OCI-LY7 (cell line): ENCODE results near the gene ZNF593. TPM values are rescaled to one million over a fixed set of nuclear protein-coding genes. Genes with fewer than 3 reads are reported as not detected.

Experiments
- BruUV-seq: library from RNA; stranded (reverse); fragments of 400-500 nt; replicated peaks from 2 replicates; lab custom pipeline; 2021; lab: Mats Ljungman, UMichigan
- CTCF ChIA-PET: fragments of 300-600 bp; sonication (Branson Sonifier 250); formaldehyde crosslinking; loops from one replicate; lab custom pipeline; 2022; ENCODE audit warnings: antibody characterized with exemption; ENCODE audit not compliant: unreplicated experiment; lab: Charles Lee
- POLR2A ChIA-PET: fragments of 300-600 bp; sonication (Branson Sonifier 250); formaldehyde crosslinking; loops from one replicate; lab custom pipeline; 2022; ENCODE audit warnings: antibody characterized with exemption; lab: Charles Lee
- DNase-seq: peaks from one replicate; pipeline ENCODE4 v3.0.0-alpha.2; 2015; ENCODE audit warnings: low spot score
- H2AFZ ChIP-seq: fragments of 200-600 bp; sonication (generic), shearing (Covaris generic); 2 replicates; pipeline ENCODE4 v1.6.1; 2014; ENCODE audit warnings: mild to moderate bottlenecking, antibody characterized with exemption, low read length, moderate library complexity
- H3K27ac ChIP-seq: fragments of 200-600 bp; sonication (generic); 2 replicates; pipeline ENCODE4 v1.5.1; 2014; ENCODE audit warnings: mixed run types, low read depth, mild to moderate bottlenecking, moderate library complexity, low read length, inconsistent platforms; ENCODE audit not compliant: poor library complexity, severe bottlenecking
- H3K36me3 ChIP-seq: fragments of 200-600 bp; sonication (generic); 2 replicates; pipeline ENCODE4 v1.6.1; 2014; ENCODE audit warnings: mild to moderate bottlenecking, antibody characterized with exemption, low read length, moderate library complexity, mixed read lengths; ENCODE audit not compliant: insufficient read depth
- H3K4me1 ChIP-seq: fragments of 200-600 bp; sonication (generic); 2 replicates; pipeline ENCODE4 v1.5.1; 2014; ENCODE audit warnings: mild to moderate bottlenecking, low read length; ENCODE audit not compliant: insufficient read depth, poor library complexity, severe bottlenecking
- H3K4me2 ChIP-seq: fragments of 200-600 bp; sonication (generic); 2 replicates; pipeline ENCODE4 v1.6.1; 2014; ENCODE audit warnings: mild to moderate bottlenecking, low read length
- H3K4me3 ChIP-seq: fragments of 200-600 bp; sonication (generic); 2 replicates; pipeline ENCODE4 v1.5.1; 2014; ENCODE audit warnings: mild to moderate bottlenecking, low read depth, low read length; ENCODE audit not compliant: poor library complexity, severe bottlenecking
- H3K79me2 ChIP-seq: fragments of 200-600 bp; sonication (generic); 2 replicates; pipeline ENCODE4 v1.6.1; 2016; ENCODE audit warnings: low read depth, mild to moderate bottlenecking, low read length, moderate library complexity, mixed read lengths; ENCODE audit not compliant: insufficient read depth
- H3K9me2 ChIP-seq: fragments of 200-600 bp; sonication (generic); 2 replicates; pipeline ENCODE4 v1.6.1; 2016; ENCODE audit warnings: mild to moderate bottlenecking, low read length, mixed read lengths; ENCODE audit not compliant: insufficient read depth
- H3K9me3 ChIP-seq: fragments of 200-600 bp; sonication (generic); 2 replicates; pipeline ENCODE4 v1.6.1; 2014; ENCODE audit warnings: mild to moderate bottlenecking, mixed run types, low read length, mixed read lengths
- H4K20me1 ChIP-seq: fragments of 200-600 bp; sonication (generic); 2 replicates; pipeline ENCODE4 v1.6.1; 2014; ENCODE audit warnings: mild to moderate bottlenecking, antibody characterized with exemption, low read length, moderate library complexity, mixed read lengths; ENCODE audit not compliant: insufficient read depth
- CTCF ChIP-seq: fragments of 200-600 bp; sonication (generic); conservative IDR thresholded peaks from 2 replicates; pipeline ENCODE4 v1.5.1; 2014; ENCODE audit warnings: mild to moderate bottlenecking, antibody characterized with exemption, low read length, moderate library complexity, mixed read lengths
- EZH2phosphoT487 ChIP-seq: fragments of 200-600 bp; sonication (generic); IDR thresholded peaks from 2 replicates; pipeline ENCODE4 v1.6.1; 2018; ENCODE audit warnings: low read depth, borderline replicate concordance, mild to moderate bottlenecking, mixed run types, antibody characterized with exemption, low read length, moderate library complexity, mixed read lengths
- intact Hi-C: fragments of 100-400 bp; cut with micrococcal nuclease; formaldehyde crosslinking; loops from one replicate; pipeline ENCODE4 v1.10.0; 2022; ENCODE audit not compliant: unreplicated experiment
- total RNA-seq, 2 experiments: library from RNA; depleted of rRNA in 1 of 2; stranded (reverse); fragments of >200 nt in 1 of 2; shearing (Covaris generic) in 1 of 2; gene quantifications; 2 replicates each; pipeline ENCODE4 v1.2.3, GENCODE V29; 2014 to 2022

The ZNF593 gene
- total RNA-seq, 2 experiments from 2014 or later, result 42.8 to 63.6 TPM

- Histone ChIP-seq H3K4me2 (no peak overlapping the region), H3K9me2 (no peaks in the 10 kb centered on the region), H3K79me2 (peaks cover 3% of the 10 kb centered on the region; the same call in 1 of the 2 replicates), H3K4me1 (no peaks in the 10 kb centered on the region), H2AFZ (no peak overlapping the region), H4K20me1 (no peaks in the 10 kb centered on the region), H3K4me3 (no peak overlapping the region), H3K9me3 (no peaks in the 10 kb centered on the region), H3K36me3 (no peaks in the 10 kb centered on the region), H3K27ac (no peak overlapping the region)
- DNase-seq, result no peak
- POLR2A ChIA-PET, result no interaction called here
- no peak for TF ChIP-seq CTCF
- no peak for TF ChIP-seq EZH2phosphoT487
- CTCF ChIA-PET, result no interaction called here
- BruUV-seq, result no TSS peak
- intact Hi-C loops, result no loop called here
Measured at GRCh38 chr1:26164861-26165842, 4.6 kb upstream of the ZNF593 start.

GRCh38 chr1:26166719-26167281, 2.9 kb upstream of the ZNF593 start:
- Histone ChIP-seq H3K27ac (no peak overlapping the region), H3K79me2 (peaks cover 14% of the 10 kb centered on the region), H3K4me2 (no peak overlapping the region), H3K4me1 (peaks cover 9% of the 10 kb centered on the region), H3K9me3 (no peaks in the 10 kb centered on the region), H3K36me3 (peaks cover 10% of the 10 kb centered on the region; the same call in 1 of the 2 replicates), H3K4me3 (no peak overlapping the region), H4K20me1 (no peaks in the 10 kb centered on the region), H2AFZ (no peak overlapping the region), H3K9me2 (no peaks in the 10 kb centered on the region)
- intact Hi-C loops, result no loop called here
- BruUV-seq, result no TSS peak
- ChIA-PET CTCF (no interaction called here), POLR2A (no interaction called here)
- TF ChIP-seq CTCF (no peak), EZH2phosphoT487 (no peak)
- no peak for DNase-seq
